Inflammatory macrophage (primary cell): ENCODE data around the gene NAV2.

Experiments used
- DNase-seq, 2 donors: peaks; one replicate each; pipeline ENCODE4 v3.0.0-alpha.2; 2020 to 2022

Gene NAV2

GRCh38 chr11:19777377-19778102 lies 64.9 kb downstream of the NAV2 start:
- DNase-seq: no peak

GRCh38 chr11:19779740-19780139 lies 67.1 kb downstream of the NAV2 start:
- no peak for DNase-seq

GRCh38 chr11:19781351-19781750 lies 68.7 kb downstream of the NAV2 start:
- no peak for DNase-seq

GRCh38 chr11:19785265-19785664 lies 72.6 kb downstream of the NAV2 start:
- no peak for DNase-seq

- DNase-seq: no peak
These were observed 74.0 kb downstream of the NAV2 start for GRCh38 chr11:19786644-19787043.

GRCh38 chr11:19788435-19788834 lies 75.8 kb downstream of the NAV2 start:
- DNase-seq: no peak

GRCh38 chr11:19789245-19789644 lies 76.6 kb downstream of the NAV2 start:
- no peak for DNase-seq

GRCh38 chr11:19789835-19790710 lies 77.4 kb downstream of the NAV2 start:
- DNase-seq: no peak

- no peak for DNase-seq
These were observed 78.4 kb downstream of the NAV2 start for GRCh38 chr11:19790831-19791552.

- no peak for DNase-seq
These were observed 79.9 kb downstream of the NAV2 start for GRCh38 chr11:19792510-19792909.

GRCh38 chr11:19793326-19793725 lies 80.7 kb downstream of the NAV2 start:
- no peak for DNase-seq

- no peak for DNase-seq
These were observed 81.5 kb downstream of the NAV2 start for GRCh38 chr11:19794161-19794560.

GRCh38 chr11:19795082-19795481 lies 82.4 kb downstream of the NAV2 start:
- no peak for DNase-seq

GRCh38 chr11:19800162-19800561 lies 87.5 kb downstream of the NAV2 start:
- DNase-seq: no peak

GRCh38 chr11:19800714-19801519 lies 88.3 kb downstream of the NAV2 start:
- DNase-seq: no peak

GRCh38 chr11:19802773-19803293 lies 90.2 kb downstream of the NAV2 start:
- no peak for DNase-seq

GRCh38 chr11:19803506-19803998 lies 90.9 kb downstream of the NAV2 start:
- DNase-seq: no peak

GRCh38 chr11:19805376-19805775 lies 92.7 kb downstream of the NAV2 start:
- no peak for DNase-seq

- DNase-seq: no peak
These were observed 93.2 kb downstream of the NAV2 start for GRCh38 chr11:19805827-19806226.

- no peak for DNase-seq
These were observed 93.6 kb downstream of the NAV2 start for GRCh38 chr11:19806251-19806650.

- DNase-seq: no peak
These were observed 95.7 kb downstream of the NAV2 start for GRCh38 chr11:19808076-19808911.
